Brain microvascular endothelial cell (primary cell): ENCODE measurements around the gene TBC1D2.
"Not testable (repeated sequence)": the region's sequence is repeated elsewhere in the genome, so short reads cannot be mapped to it uniquely, and the experiment has no call there.

Experiments used
- DNase-seq: peaks from one replicate; pipeline ENCODE4 v3.0.0-alpha.2; 2020
- H3K27ac ChIP-seq: fragments of 250-450 bp; sonication (Bioruptor Pico); 2 replicates; pipeline ENCODE4 v1.5.1; 2020; ENCODE audit warnings: mild to moderate bottlenecking, moderate library complexity
- H3K27me3 ChIP-seq: fragments of 250-450 bp; sonication (Bioruptor Pico); replicated peaks from 2 replicates; pipeline ENCODE4 v1.5.1; 2020; ENCODE audit warnings: mild to moderate bottlenecking
- H3K36me3 ChIP-seq: fragments of 250-450 bp; sonication (Bioruptor Pico); replicated peaks from 2 replicates; pipeline ENCODE4 v1.5.1; 2020; ENCODE audit warnings: mild to moderate bottlenecking
- H3K4me3 ChIP-seq: 2 replicates; pipeline ENCODE4 v1.5.1; 2011; ENCODE audit warnings: low read depth, mild to moderate bottlenecking, control low read depth, low read length, moderate library complexity
- CTCF ChIP-seq: IDR thresholded peaks from 2 replicates; pipeline ENCODE4 v1.5.1; 2011; ENCODE audit warnings: low read depth, mild to moderate bottlenecking, moderate library complexity, low read length, control low read depth, inconsistent platforms; ENCODE audit errors: missing control alignments
- in situ Hi-C: cut with HindIII; loops from 2 replicates; pipeline ENCODE4 v1.10.0; 2017; ENCODE audit warnings: low sequenced_read_pairs, low pct_ligation_motif_present

Gene TBC1D2

GRCh38 chr9:98176391-98177259, 78.8 kb downstream of the TBC1D2 start:
- no peak for TF ChIP-seq CTCF
- Histone ChIP-seq H3K4me3 (no peak overlapping the region), H3K27me3 (no peaks in the 10 kb centered on the region), H3K36me3 (no peaks in the 10 kb centered on the region), H3K27ac (no peak overlapping the region)
- DNase-seq: no peak
- in situ Hi-C loops: no loop called here

- no peak for DNase-seq
- no peak for TF ChIP-seq CTCF
- Histone ChIP-seq H3K27me3 (no peaks in the 10 kb centered on the region), H3K36me3 (no peaks in the 10 kb centered on the region), H3K4me3 (no peak overlapping the region), H3K27ac (no peak overlapping the region)
- in situ Hi-C loops: no loop called here
Measured at GRCh38 chr9:98175762-98176161, 79.7 kb downstream of the TBC1D2 start.

GRCh38 chr9:98175028-98175569, 80.3 kb downstream of the TBC1D2 start:
- in situ Hi-C loops: no loop called here
- no peak for TF ChIP-seq CTCF
- Histone ChIP-seq H3K36me3 (no peaks in the 10 kb centered on the region), H3K4me3 (no peak overlapping the region), H3K27me3 (no peaks in the 10 kb centered on the region), H3K27ac (no peak overlapping the region)
- no peak for DNase-seq

- H3K27me3 ChIP-seq, H3K4me3 ChIP-seq, H3K36me3 ChIP-seq, in situ Hi-C loops, DNase-seq, H3K27ac ChIP-seq: not testable (repeated sequence)
Measured at GRCh38 chr9:98174502-98174918, 80.9 kb downstream of the TBC1D2 start.

GRCh38 chr9:98173181-98173580, 82.3 kb downstream of the TBC1D2 start:
- DNase-seq: no peak
- H3K4me3 ChIP-seq: no peak overlapping the region
- in situ Hi-C loops: no loop called here
- no peaks in the 10 kb centered on the region for H3K36me3 ChIP-seq
- no peak for TF ChIP-seq CTCF
- no peak overlapping the region for H3K27ac ChIP-seq
- no peaks in the 10 kb centered on the region for H3K27me3 ChIP-seq

GRCh38 chr9:98172604-98173003, 82.8 kb downstream of the TBC1D2 start:
- TF ChIP-seq CTCF: no peak
- no peak for DNase-seq
- in situ Hi-C loops: no loop called here
- no peak overlapping the region for H3K4me3 ChIP-seq
- H3K36me3 ChIP-seq: no peaks in the 10 kb centered on the region
- H3K27ac ChIP-seq: no peak overlapping the region
- no peaks in the 10 kb centered on the region for H3K27me3 ChIP-seq
